Activated CD4-positive, alpha-beta memory T cell treated with anti-CD3 and anti-CD28 coated beads for 36 hours (primary cell): ENCODE measurements around the gene PTPRQ. TPM values are rescaled to one million over a fixed set of nuclear protein-coding genes. Genes with fewer than 3 reads are reported as not detected.

ENCODE experiments used
- CTCF ChIA-PET: fragments of 350-600 bp; sonication (Branson Sonifier 250); formaldehyde crosslinking; loops from one replicate; lab custom pipeline; 2021; ENCODE audit warnings: antibody characterized with exemption, inconsistent platforms; lab: Charles Lee
- POLR2A ChIA-PET: fragments of 350-600 bp; sonication (Branson Sonifier 250); formaldehyde crosslinking; loops from one replicate; lab custom pipeline; 2021; ENCODE audit warnings: antibody characterized with exemption; lab: Charles Lee
- DNase-seq: peaks from one replicate; pipeline ENCODE4 v3.0.0-alpha.2; 2020
- H3K27ac Mint-ChIP-seq: one replicate; pipeline ENCODE4 v1.8.0; 2021; ENCODE audit warnings: mixed read lengths
- H3K27me3 Mint-ChIP-seq: one replicate; pipeline ENCODE4 v1.8.0; 2021; ENCODE audit warnings: mixed read lengths
- H3K36me3 Mint-ChIP-seq: one replicate; pipeline ENCODE4 v1.8.0; 2021; ENCODE audit warnings: mixed read lengths
- H3K4me1 Mint-ChIP-seq: one replicate; pipeline ENCODE4 v1.8.0; 2021; ENCODE audit warnings: low read depth, mixed read lengths
- H3K4me3 Mint-ChIP-seq: one replicate; pipeline ENCODE4 v1.8.0; 2021; ENCODE audit warnings: mild to moderate bottlenecking, mixed read lengths
- H3K9me3 Mint-ChIP-seq: one replicate; pipeline ENCODE4 v1.8.0; 2021; ENCODE audit warnings: mixed read lengths
- intact Hi-C: fragments of 100-400 bp; cut with micrococcal nuclease; formaldehyde crosslinking; loops from one replicate; pipeline ENCODE4 v1.15.1; 2023
- total RNA-seq, 2 experiments: library from RNA; stranded (reverse); gene quantifications; one replicate each; pipeline ENCODE4 v1.2.3, GENCODE V29; 2021

Gene PTPRQ
- total RNA-seq = not detected

- ChIA-PET POLR2A (no interaction called here), CTCF (no interaction called here)
- Mint-ChIP-seq H3K4me3 (no peak within 1 kb of the TSS), H3K27ac (no peak within 1 kb of the TSS), H3K27me3 (no peaks in the 10 kb centered on the region), H3K9me3 (peaks cover 14% of the 10 kb centered on the region), H3K4me1 (no peaks in the 10 kb centered on the region), H3K36me3 (no peaks in the 10 kb centered on the region)
- DNase-seq = no peak
- intact Hi-C loops = no loop called here
Measured at GRCh38 chr12:80443974-80444666, at the start of gene PTPRQ. PTPRQ (plus strand) TSS chr12:80444235; CDS start chr12:80444346, 111 bp downstream.

- no peaks in the 10 kb centered on the region for H3K27me3 Mint-ChIP-seq
- no peak overlapping the region for H3K27ac Mint-ChIP-seq
- POLR2A ChIA-PET = no interaction called here
- no peak for DNase-seq
- H3K4me1 Mint-ChIP-seq = no peaks in the 10 kb centered on the region
- H3K9me3 Mint-ChIP-seq = no peaks in the 10 kb centered on the region
- intact Hi-C loops = no loop called here
- CTCF ChIA-PET = no interaction called here
- H3K36me3 Mint-ChIP-seq = no peaks in the 10 kb centered on the region
- H3K4me3 Mint-ChIP-seq = no peak overlapping the region
Measured at GRCh38 chr12:80400571-80400991, 43.5 kb upstream of the PTPRQ start.

GRCh38 chr12:80401191-80401590 lies 42.8 kb upstream of the PTPRQ start:
- Mint-ChIP-seq H3K4me1 (no peaks in the 10 kb centered on the region), H3K9me3 (no peaks in the 10 kb centered on the region), H3K27me3 (no peaks in the 10 kb centered on the region), H3K27ac (no peak overlapping the region), H3K4me3 (no peak overlapping the region), H3K36me3 (no peaks in the 10 kb centered on the region)
- ChIA-PET POLR2A (no interaction called here), CTCF (no interaction called here)
- intact Hi-C loops = no loop called here
- DNase-seq = no peak

GRCh38 chr12:80404629-80405028 lies 39.4 kb upstream of the PTPRQ start:
- H3K4me1 Mint-ChIP-seq = no peaks in the 10 kb centered on the region
- no peaks in the 10 kb centered on the region for H3K36me3 Mint-ChIP-seq
- H3K27ac Mint-ChIP-seq = no peak overlapping the region
- H3K4me3 Mint-ChIP-seq = no peak overlapping the region
- DNase-seq = no peak
- ChIA-PET POLR2A (no interaction called here), CTCF (no interaction called here)
- no peaks in the 10 kb centered on the region for H3K9me3 Mint-ChIP-seq
- H3K27me3 Mint-ChIP-seq = no peaks in the 10 kb centered on the region
- intact Hi-C loops = no loop called here

GRCh38 chr12:80406253-80406652 lies 37.8 kb upstream of the PTPRQ start:
- Mint-ChIP-seq H3K9me3 (no peaks in the 10 kb centered on the region), H3K36me3 (no peaks in the 10 kb centered on the region), H3K27me3 (no peaks in the 10 kb centered on the region), H3K27ac (no peak overlapping the region), H3K4me1 (no peaks in the 10 kb centered on the region), H3K4me3 (no peak overlapping the region)
- DNase-seq = no peak
- CTCF ChIA-PET = no interaction called here
- POLR2A ChIA-PET = no interaction called here
- intact Hi-C loops = no loop called here

GRCh38 chr12:80411787-80412186 lies 32.2 kb upstream of the PTPRQ start:
- Mint-ChIP-seq H3K4me1 (no peaks in the 10 kb centered on the region), H3K36me3 (no peaks in the 10 kb centered on the region), H3K9me3 (no peaks in the 10 kb centered on the region), H3K4me3 (no peak overlapping the region), H3K27ac (no peak overlapping the region), H3K27me3 (no peaks in the 10 kb centered on the region)
- CTCF ChIA-PET = interaction anchor here (0.6 to 0.7 kb wide), 2 partner anchors 16 to 200 kb away, joined by 3 to 4 read pairs; no protein-coding TSS in a partner anchor
- intact Hi-C loops = loop anchor here (2.0 kb wide), 3 partner anchors 351 to 1215 kb away; no protein-coding TSS in a partner anchor
- POLR2A ChIA-PET = no interaction called here
- DNase-seq = no peak

- DNase-seq = no peak
- POLR2A ChIA-PET = no interaction called here
- H3K27ac Mint-ChIP-seq = no peak overlapping the region
Measured at GRCh38 chr12:80412343-80412953, 31.6 kb upstream of the PTPRQ start.

GRCh38 chr12:80413462-80413861 lies 30.6 kb upstream of the PTPRQ start:
- Mint-ChIP-seq H3K27me3 (no peaks in the 10 kb centered on the region), H3K36me3 (no peaks in the 10 kb centered on the region), H3K27ac (no peak overlapping the region), H3K4me3 (no peak overlapping the region), H3K9me3 (no peaks in the 10 kb centered on the region), H3K4me1 (no peaks in the 10 kb centered on the region)
- ChIA-PET POLR2A (no interaction called here), CTCF (interaction anchor here (1.2 kb wide), 1 partner anchor 20 kb away, joined by 3 read pairs; no protein-coding TSS in a partner anchor)
- intact Hi-C loops = loop anchor here (2.0 kb wide), 3 partner anchors 349 to 1213 kb away; no protein-coding TSS in a partner anchor
- no peak for DNase-seq

More at GRCh38 chr12:80412343-80412953, 31.6 kb upstream of the PTPRQ start:
- Mint-ChIP-seq H3K4me3 (no peak overlapping the region), H3K36me3 (no peaks in the 10 kb centered on the region), H3K27me3 (no peaks in the 10 kb centered on the region), H3K4me1 (no peaks in the 10 kb centered on the region), H3K9me3 (no peaks in the 10 kb centered on the region)
- intact Hi-C loops = loop anchor here (2.0 kb wide), 3 partner anchors 350 to 1214 kb away; no protein-coding TSS in a partner anchor
- CTCF ChIA-PET = interaction anchor here (0.6 to 0.7 kb wide), 2 partner anchors 17 to 199 kb away, joined by 3 to 4 read pairs; no protein-coding TSS in a partner anchor

- ChIA-PET POLR2A (no interaction called here), CTCF (no interaction called here)
- H3K36me3 Mint-ChIP-seq = no peaks in the 10 kb centered on the region
- H3K9me3 Mint-ChIP-seq = no peaks in the 10 kb centered on the region
- no peak overlapping the region for H3K27ac Mint-ChIP-seq
- intact Hi-C loops = no loop called here
- H3K4me3 Mint-ChIP-seq = no peak overlapping the region
- H3K27me3 Mint-ChIP-seq = no peaks in the 10 kb centered on the region
- no peak for DNase-seq
- no peaks in the 10 kb centered on the region for H3K4me1 Mint-ChIP-seq
Measured at GRCh38 chr12:80415466-80415865, 28.6 kb upstream of the PTPRQ start.

- ChIA-PET POLR2A (no interaction called here), CTCF (no interaction called here)
- no peaks in the 10 kb centered on the region for H3K36me3 Mint-ChIP-seq
- H3K27ac Mint-ChIP-seq = no peak overlapping the region
- H3K4me1 Mint-ChIP-seq = no peaks in the 10 kb centered on the region
- no peak for DNase-seq
- intact Hi-C loops = loop anchor here (2.0 kb wide), 1 partner anchor 77 kb away; no protein-coding TSS in a partner anchor
- H3K9me3 Mint-ChIP-seq = no peaks in the 10 kb centered on the region
- H3K4me3 Mint-ChIP-seq = no peak overlapping the region
- H3K27me3 Mint-ChIP-seq = no peaks in the 10 kb centered on the region
Measured at GRCh38 chr12:80419644-80420043, 24.4 kb upstream of the PTPRQ start.

GRCh38 chr12:80420075-80420474 lies 24.0 kb upstream of the PTPRQ start:
- intact Hi-C loops = no loop called here
- ChIA-PET CTCF (no interaction called here), POLR2A (no interaction called here)
- DNase-seq = no peak
- Mint-ChIP-seq H3K27ac (no peak overlapping the region), H3K9me3 (no peaks in the 10 kb centered on the region), H3K4me1 (no peaks in the 10 kb centered on the region), H3K36me3 (no peaks in the 10 kb centered on the region), H3K27me3 (no peaks in the 10 kb centered on the region), H3K4me3 (no peak overlapping the region)

- no peak for DNase-seq
- ChIA-PET POLR2A (no interaction called here), CTCF (no interaction called here)
- intact Hi-C loops = no loop called here
- H3K27me3 Mint-ChIP-seq = no peaks in the 10 kb centered on the region
- H3K4me1 Mint-ChIP-seq = no peaks in the 10 kb centered on the region
- no peaks in the 10 kb centered on the region for H3K36me3 Mint-ChIP-seq
- H3K9me3 Mint-ChIP-seq = no peaks in the 10 kb centered on the region
- H3K27ac Mint-ChIP-seq = no peak overlapping the region
- no peak overlapping the region for H3K4me3 Mint-ChIP-seq
Measured at GRCh38 chr12:80422550-80422949, 21.5 kb upstream of the PTPRQ start.
